Heart left ventricle (tissue), 16 donors: ENCODE results near the gene POLR3B. TPM values are rescaled to one million over a fixed set of nuclear protein-coding genes. Genes with fewer than 3 reads are reported as not detected.

Experiments
- ATAC-seq, 4 donors: fragments of 200-7000 bp; cut with Tn5 transposase; one replicate each; pipeline ENCODE4 v1.9.1; 2020 to 2022; ENCODE audit warnings: moderate library complexity in 4 of 4, mild to moderate bottlenecking in 3 of 4, moderate number of reproducible peaks in 1 of 4
- DNase-seq, 5 donors: peaks; one replicate each; pipeline ENCODE4 v3.0.0-alpha.2; 2020
- H3K27ac ChIP-seq, 12 donors: fragments of 200-600 bp; sonication (generic) in 4 of 12; one replicate each; pipeline versions ENCODE4 v1.5.0 to v1.8.0; 2016 to 2022; ENCODE audit warnings: mild to moderate bottlenecking in 2 of 12
- H3K27me3 ChIP-seq, 9 donors: fragments of 200-600 bp; sonication (generic) in 2 of 9; one replicate each; pipeline versions ENCODE4 v1.5.1 to v1.8.0; 2016 to 2022; ENCODE audit warnings: mild to moderate bottlenecking in 3 of 9
- H3K36me3 ChIP-seq, 9 donors: fragments of 200-600 bp; sonication (generic) in 2 of 9; one replicate each; pipeline versions ENCODE4 v1.5.0 to v1.8.0; 2018 to 2022; ENCODE audit warnings: mild to moderate bottlenecking in 2 of 9
- H3K4me1 ChIP-seq, 12 donors: fragments of 200-600 bp; sonication (generic) in 4 of 12; one replicate each; pipeline versions ENCODE4 v1.5.0 to v1.8.0; 2016 to 2022; ENCODE audit warnings: mild to moderate bottlenecking in 3 of 12
- H3K4me3 ChIP-seq, 12 donors: fragments of 200-600 bp; sonication (generic) in 4 of 12; one replicate each; pipeline versions ENCODE4 v1.5.0 to v1.8.0; 2017 to 2022; ENCODE audit warnings: mild to moderate bottlenecking in 9 of 12, moderate library complexity in 4 of 12
- H3K9me3 ChIP-seq, 12 donors: fragments of 200-600 bp; sonication (generic) in 4 of 12; one replicate each; pipeline versions ENCODE4 v1.5.0 to v1.8.0; 2016 to 2022; ENCODE audit warnings: mild to moderate bottlenecking in 1 of 12
- CTCF ChIP-seq, 12 donors: fragments of 200-600 bp; sonication (generic) in 4 of 12; IDR thresholded peaks; one replicate each; pipeline versions ENCODE4 v1.5.0 to v1.8.0; 2018 to 2022; ENCODE audit warnings: antibody characterized with exemption in 12 of 12, mild to moderate bottlenecking in 5 of 12
- POLR2A ChIP-seq, 2 donors: fragments of 450-650 bp; IDR thresholded peaks; one replicate each; pipeline ENCODE4 v1.6.1; 2017; ENCODE audit warnings: antibody characterized with exemption in 2 of 2, mild to moderate bottlenecking in 2 of 2, moderate library complexity in 2 of 2
- WGBS, 4 donors: extraction: QIAGEN DNeasy Blood & Tissue Kit in 2 of 4; methylation state at CpG; one replicate each; pipeline versions ENCODE4 v1.1.5 to v1.1.7; 2013 to 2018; 5-methylcytosine and 5-hydroxymethylcytosine counted together
- intact Hi-C, 10 donors: fragments of 100-400 bp; cut with DNase I; formaldehyde crosslinking; loops; one replicate each; pipeline versions ENCODE4 v1.11.1 to v1.14.2; 2022
- polyA plus RNA-seq, 2 donors: library from polyadenylated mRNA; stranded (reverse); fragments of 200-250 nt; gene quantifications; one replicate each; pipeline ENCODE4 v1.2.3, GENCODE V29; 2013
- total RNA-seq, 9 donors: library from RNA; depleted of rRNA in 2 of 9; stranded (reverse); fragments of >200 nt in 2 of 9; fragmentation: NEBNext Ultra II Directional in 3 of 9; extraction: Animal tissue kit (Norgen Biotek cat#: 25700) in 3 of 9; gene quantifications; one replicate each; pipeline versions ENCODE4 v1.1.0 to v1.2.4, GENCODE V29; 2016 to 2023
- donor health status: ischemic (EF 13 %, LVEDD 7.1; RV severe dilation, severe dysfunction).
- donor health status: healthy with polysubstance abuse.
- donor health status: DM: no; HTN: yes; CAD: no.
- donor health status: DM: no; HTN: no; CAD: no.
- donor health status: ischemic (EF 25% LVEDD 6.9; RV normal size, moderate dysfunction).
- donor health status: ischemic (EF 25% LVEDD 5.7; RV mildly dilated, moderate dysfunction).
- donor health status: healthy.
- donor health status: DM: yes; HTN: yes; CAD: no.
- donor health status: ischemic (EF 35%, LVEDD 5.7; RV mildly dilated, moderate dysfunction).
- donor health status: nonischemic (EF 11% LVEDD 7.7; RV severe dilation, severe dysfunction).
- donor health status: DM: yes; HTN: yes; CAD: no.
- donor health status: PGD.
- donor health status: ischemic (EF 29% LVEDD 5.4; RV normal size, mild dysfunction).
- donor health status: nonischemic (EF 23%, LVEDD 6.1; RV moderate dilation, normal function).

The POLR3B gene
- total and polyA plus RNA-seq, 11 donors = 2.5 to 12.3 (median 9.1) TPM

- Histone ChIP-seq H3K4me3 (no peak overlapping the region), H3K4me1 (no peaks in the 10 kb centered on the region), H3K27me3 (no peaks in the 10 kb centered on the region), H3K36me3 (no peaks in the 10 kb centered on the region), H3K27ac (no peak overlapping the region), H3K9me3 (no peaks in the 10 kb centered on the region)
- intact Hi-C loops = no loop called here
- TF ChIP-seq CTCF (IDR thresholded peaks at IDR 0.05) (no peak), POLR2A (IDR thresholded peaks at IDR 0.05) (no peak)
- ATAC-seq (no peak), DNase-seq (no peak)
- WGBS, 4 donors = 83 to 89% (median 87%) methylated on average over 3 of the region's 3 CpGs
Measured at GRCh38 chr12:106522708-106523107, 165.2 kb downstream of the POLR3B start.

- Histone ChIP-seq H3K27ac (no peak overlapping the region), H3K4me1 (no peaks in the 10 kb centered on the region), H3K27me3 (no peaks in the 10 kb centered on the region), H3K4me3 (no peak overlapping the region), H3K9me3 (peaks cover 0 to 9% (median 0%) of the 10 kb centered on the region in 12 donors), H3K36me3 (no peaks in the 10 kb centered on the region)
- DNase-seq (no peak), ATAC-seq (no peak)
- intact Hi-C loops = no loop called here
- TF ChIP-seq CTCF (IDR thresholded peaks at IDR 0.05) (no peak), POLR2A (IDR thresholded peaks at IDR 0.05) (no peak)
- 45 to 76% (median 57%) methylated on average over 2 of the region's 2 CpGs for WGBS, 4 donors
Measured at GRCh38 chr12:106527356-106527755, 169.8 kb downstream of the POLR3B start.

- DNase-seq (no peak), ATAC-seq (no peak)
- TF ChIP-seq POLR2A (IDR thresholded peaks at IDR 0.05) = no peak
- TF ChIP-seq CTCF (IDR thresholded peaks at IDR 0.05) = no peak
- Histone ChIP-seq H3K36me3 (no peaks in the 10 kb centered on the region), H3K4me3 (no peak overlapping the region), H3K27ac (no peak overlapping the region), H3K4me1 (no peaks in the 10 kb centered on the region), H3K9me3 (peaks cover 0 to 15% (median 0%) of the 10 kb centered on the region in 12 donors), H3K27me3 (peaks cover 0 to 7% (median 0%) of the 10 kb centered on the region in 9 donors)
- intact Hi-C loops = no loop called here
Measured at GRCh38 chr12:106541201-106541600, 183.7 kb downstream of the POLR3B start.

- no peak for TF ChIP-seq POLR2A (IDR thresholded peaks at IDR 0.05)
- TF ChIP-seq CTCF (IDR thresholded peaks at IDR 0.05) = no peak
- no peak overlapping the region for H3K27ac ChIP-seq
- intact Hi-C loops = no loop called here
- no peaks in the 10 kb centered on the region for H3K4me1 ChIP-seq
- WGBS, 4 donors = 81 to 99% (median 85%) methylated on average over 7 to 9 of the region's 9 CpGs
- H3K9me3 ChIP-seq = peaks cover 0 to 10% (median 0%) of the 10 kb centered on the region in 12 donors
- H3K27me3 ChIP-seq = peaks cover 0 to 8% (median 0%) of the 10 kb centered on the region in 9 donors
- no peaks in the 10 kb centered on the region for H3K36me3 ChIP-seq
- ATAC-seq (no peak), DNase-seq (no peak)
- H3K4me3 ChIP-seq = no peak overlapping the region
Measured at GRCh38 chr12:106551410-106551809, 193.9 kb downstream of the POLR3B start.
